ENCODE results near the gene TTLL11. TPM values are rescaled to one million over a fixed set of nuclear protein-coding genes. Genes with fewer than 3 reads are reported as not detected.

The TTLL11 gene
- total RNA-seq, 1 experiment from 2014 or later: 1.5 TPM

DNA sequence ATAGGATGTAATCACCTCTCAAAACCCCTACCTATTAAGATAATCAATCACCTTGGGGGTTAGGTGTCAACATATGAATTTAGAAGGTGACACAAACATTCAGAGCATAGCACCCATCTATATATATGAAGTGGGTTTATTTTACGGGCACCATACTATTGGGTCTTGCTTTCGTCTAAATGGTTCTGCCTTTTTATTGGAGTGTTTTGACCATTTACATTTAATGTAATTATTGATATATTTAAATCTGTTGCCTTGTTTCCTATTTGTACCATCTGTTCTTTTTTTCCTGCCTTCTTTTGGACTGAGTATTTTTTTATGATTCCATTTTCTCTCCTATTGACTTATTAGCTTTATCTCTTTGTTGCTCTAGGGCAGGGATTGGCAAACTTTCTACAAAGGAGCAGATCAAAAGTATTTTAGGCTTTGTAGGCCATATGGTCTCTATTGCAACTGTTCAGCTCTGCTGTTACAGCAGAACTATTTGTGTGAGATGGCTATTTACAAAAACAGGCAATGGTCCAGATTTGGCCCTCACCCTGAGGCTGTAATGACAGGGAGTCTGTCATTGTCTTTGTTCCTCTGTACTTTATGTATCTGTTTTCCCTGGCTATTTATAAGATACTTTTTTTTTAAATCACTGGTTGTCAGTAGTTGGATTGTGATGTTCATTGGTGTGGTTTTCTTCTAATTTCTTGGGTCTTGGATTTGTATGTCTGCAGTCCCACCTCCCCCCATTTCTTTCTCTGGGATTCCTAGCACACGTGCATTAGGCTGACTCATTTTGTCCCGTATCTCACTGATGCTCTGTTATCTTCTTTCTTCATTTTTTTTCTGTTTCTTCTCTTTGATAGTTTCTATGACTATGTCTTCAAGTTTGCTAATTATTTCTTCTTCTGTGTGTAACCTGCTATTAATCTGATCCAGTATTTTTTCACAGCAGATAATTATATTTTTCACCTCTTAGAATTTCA is 314.6 kb downstream of the TTLL11 start:
- no peak overlapping the region for H3K14ac ChIP-seq (ENCODE audit: insufficient read depth, low read length)
- H2BK12ac ChIP-seq (ENCODE audit: insufficient read length, low read depth, low read length): no peak overlapping the region
- TF ChIP-seq, protein P1, sequence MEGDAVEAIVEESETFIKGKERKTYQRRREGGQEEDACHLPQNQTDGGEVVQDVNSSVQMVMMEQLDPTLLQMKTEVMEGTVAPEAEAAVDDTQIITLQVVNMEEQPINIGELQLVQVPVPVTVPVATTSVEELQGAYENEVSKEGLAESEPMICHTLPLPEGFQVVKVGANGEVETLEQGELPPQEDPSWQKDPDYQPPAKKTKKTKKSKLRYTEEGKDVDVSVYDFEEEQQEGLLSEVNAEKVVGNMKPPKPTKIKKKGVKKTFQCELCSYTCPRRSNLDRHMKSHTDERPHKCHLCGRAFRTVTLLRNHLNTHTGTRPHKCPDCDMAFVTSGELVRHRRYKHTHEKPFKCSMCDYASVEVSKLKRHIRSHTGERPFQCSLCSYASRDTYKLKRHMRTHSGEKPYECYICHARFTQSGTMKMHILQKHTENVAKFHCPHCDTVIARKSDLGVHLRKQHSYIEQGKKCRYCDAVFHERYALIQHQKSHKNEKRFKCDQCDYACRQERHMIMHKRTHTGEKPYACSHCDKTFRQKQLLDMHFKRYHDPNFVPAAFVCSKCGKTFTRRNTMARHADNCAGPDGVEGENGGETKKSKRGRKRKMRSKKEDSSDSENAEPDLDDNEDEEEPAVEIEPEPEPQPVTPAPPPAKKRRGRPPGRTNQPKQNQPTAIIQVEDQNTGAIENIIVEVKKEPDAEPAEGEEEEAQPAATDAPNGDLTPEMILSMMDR (conservative IDR thresholded peaks at IDR 0.05): no peak
- Mint-ChIP-seq H3K36me3 (ENCODE audit: insufficient read depth in 1 of 3, low read depth in 3 of 3) (peaks cover 43 to 79% (median 45%) of the 10 kb centered on the region in 3 experiments; a peak in 6 of 7 replicates), H3K4me3 (no peak overlapping the region), H3K27ac (no peak overlapping the region), H3K9me3 (no peaks in the 10 kb centered on the region; a peak in 1 of 5 replicates), H3K27me3 (ENCODE audit: low read depth) (no peaks in the 10 kb centered on the region), H3K4me1 (peaks cover 25% of the 10 kb centered on the region in 2 experiments)
- no peak overlapping the region for H2BK120ac ChIP-seq (ENCODE audit: low read depth, low read length, poor library complexity, severe bottlenecking)
- H3K27ac ChIP-seq (ENCODE audit: insufficient read length, low read depth, low read length): no peak overlapping the region
- no peaks in the 10 kb centered on the region for H3K79me2 ChIP-seq (ENCODE audit: insufficient read depth, low read length)
- H3T11ph ChIP-seq (ENCODE audit: low read length): no peak overlapping the region
- no peak for DNase-seq
- no CpG with 5 or more reads among the region's 4 CpGs for WGBS (ENCODE audit: extremely low coverage, insufficient read length, low lambda C conversion rate)
- H3K23ac ChIP-seq (ENCODE audit: insufficient read length, low read depth, low read length): no peak overlapping the region
- H2BK20ac ChIP-seq (ENCODE audit: low read depth, low read length, poor library complexity, severe bottlenecking): no peak overlapping the region
- H3K9ac ChIP-seq (ENCODE audit: extremely low read depth, insufficient read length, low read length): no peak overlapping the region
- H2AK5ac ChIP-seq (ENCODE audit: insufficient read length, low read length): no peak overlapping the region
- H4K5ac ChIP-seq (ENCODE audit: insufficient read length, low read depth, low read length): no peak overlapping the region
- no peak overlapping the region for H3K4me2 ChIP-seq (ENCODE audit: insufficient read depth, insufficient read length, low read length)
- H3K56ac ChIP-seq (ENCODE audit: insufficient read length, low read depth, low read length): no peak overlapping the region
- H3K18ac ChIP-seq (ENCODE audit: insufficient read length, low read depth, low read length): no peak overlapping the region
- no peaks in the 10 kb centered on the region for H3K9me3 ChIP-seq (ENCODE audit: control insufficient read depth, low read depth, low read length)
- H3K23me2 ChIP-seq (ENCODE audit: insufficient read length, low read depth, low read length, poor library complexity, severe bottlenecking): no peaks in the 10 kb centered on the region
- H2AFZ ChIP-seq (ENCODE audit: low read length): no peak overlapping the region
- peaks cover 2% of the 10 kb centered on the region; the same call in 1 of the 2 replicates for H3K4me1 ChIP-seq (ENCODE audit: insufficient read depth, low read length)
- H2BK15ac ChIP-seq (ENCODE audit: low read depth, low read length): no peak overlapping the region
- no peak overlapping the region for H2BK5ac ChIP-seq (ENCODE audit: insufficient read length, low read length)
- no peaks in the 10 kb centered on the region for H3K79me1 ChIP-seq (ENCODE audit: insufficient read depth, low read depth, low read length, poor library complexity, severe bottlenecking)
- H4K20me1 ChIP-seq (ENCODE audit: control insufficient read depth, insufficient read depth, insufficient read length): no peaks in the 10 kb centered on the region
- H3K4ac ChIP-seq (ENCODE audit: low read depth, low read length): no peak overlapping the region
- H3K27me3 ChIP-seq (ENCODE audit: insufficient read depth, low read length): no peaks in the 10 kb centered on the region
- no peak overlapping the region for H4K8ac ChIP-seq (replicated peaks; ENCODE audit: insufficient read length, low read depth, low read length)
- no peak overlapping the region for H4K91ac ChIP-seq (ENCODE audit: insufficient read length, low read depth, low read length)

All from H9 (cell line).